SK-N-MC (cell line): Measurements from ENCODE around the gene MADCAM1.

Experiments used
- EZH2 ChIP-seq: fragments of 200-600 bp; sonication (generic); IDR thresholded peaks from one replicate; pipeline ENCODE4 v1.6.1; 2017; ENCODE audit warnings: antibody characterized with exemption
- POLR2AphosphoS5 ChIP-seq: IDR thresholded peaks from 2 replicates; pipeline ENCODE4 v1.6.1; 2012; ENCODE audit warnings: mild to moderate bottlenecking, low read depth, low read length, borderline replicate concordance

DNA sequence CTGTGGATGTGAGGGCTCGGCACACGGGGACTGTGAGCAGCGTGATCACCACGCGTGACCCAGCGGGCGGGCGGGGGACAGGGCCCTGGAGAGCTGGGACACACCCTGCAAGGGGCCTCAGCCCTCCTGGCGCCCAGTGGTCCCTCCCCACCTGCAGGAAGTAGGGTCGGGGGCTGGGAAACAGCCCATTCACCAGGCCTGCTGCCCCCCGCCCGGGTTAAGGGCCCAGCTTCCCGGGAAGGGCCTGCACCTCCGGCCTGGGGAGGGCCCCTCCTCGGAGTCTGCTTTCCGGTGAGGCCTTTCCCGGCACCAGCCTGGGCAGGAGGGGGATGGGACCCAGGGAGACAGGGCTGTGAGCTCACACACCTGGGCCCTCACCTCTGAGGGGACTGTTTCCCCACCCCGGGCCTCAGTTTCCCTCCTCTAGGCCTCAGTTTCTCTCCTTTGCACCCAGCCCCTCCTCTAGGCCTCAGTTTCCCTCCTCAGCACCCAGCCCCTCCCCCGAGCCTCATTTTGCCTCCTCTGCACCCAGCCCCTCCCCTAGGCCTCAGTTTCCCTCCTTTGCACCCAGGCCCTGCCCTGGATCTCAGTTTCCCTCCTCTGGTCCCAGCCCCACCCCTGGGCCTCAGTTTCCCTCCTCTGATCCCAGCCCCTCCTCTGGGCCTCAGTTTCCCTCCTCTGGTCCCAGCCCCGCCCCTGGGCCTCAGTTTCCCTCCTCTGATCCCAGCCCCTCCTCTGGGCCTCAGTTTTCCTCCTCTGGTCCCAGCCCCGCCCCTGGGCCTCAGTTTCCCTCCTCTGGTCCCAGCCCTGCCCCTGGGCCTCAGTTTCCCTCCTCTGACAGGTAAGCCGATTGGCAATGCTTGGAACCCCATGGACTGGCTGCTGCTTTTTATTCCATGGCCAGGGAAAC lies 1.9 kb upstream of the MADCAM1 start:
- TF ChIP-seq EZH2: no peak
- TF ChIP-seq POLR2AphosphoS5: no peak
